Measurements from ENCODE around the gene GALNT2. TPM values are rescaled to one million over a fixed set of nuclear protein-coding genes. Genes with fewer than 3 reads are reported as not detected.
A peak's percentile ranks its signal among the peaks of the same experiment; 100 is the strongest.

The GALNT2 gene
- polyA plus RNA-seq, 3 donors: 19.6 to 25.6 (median 23.4) TPM

DNA sequence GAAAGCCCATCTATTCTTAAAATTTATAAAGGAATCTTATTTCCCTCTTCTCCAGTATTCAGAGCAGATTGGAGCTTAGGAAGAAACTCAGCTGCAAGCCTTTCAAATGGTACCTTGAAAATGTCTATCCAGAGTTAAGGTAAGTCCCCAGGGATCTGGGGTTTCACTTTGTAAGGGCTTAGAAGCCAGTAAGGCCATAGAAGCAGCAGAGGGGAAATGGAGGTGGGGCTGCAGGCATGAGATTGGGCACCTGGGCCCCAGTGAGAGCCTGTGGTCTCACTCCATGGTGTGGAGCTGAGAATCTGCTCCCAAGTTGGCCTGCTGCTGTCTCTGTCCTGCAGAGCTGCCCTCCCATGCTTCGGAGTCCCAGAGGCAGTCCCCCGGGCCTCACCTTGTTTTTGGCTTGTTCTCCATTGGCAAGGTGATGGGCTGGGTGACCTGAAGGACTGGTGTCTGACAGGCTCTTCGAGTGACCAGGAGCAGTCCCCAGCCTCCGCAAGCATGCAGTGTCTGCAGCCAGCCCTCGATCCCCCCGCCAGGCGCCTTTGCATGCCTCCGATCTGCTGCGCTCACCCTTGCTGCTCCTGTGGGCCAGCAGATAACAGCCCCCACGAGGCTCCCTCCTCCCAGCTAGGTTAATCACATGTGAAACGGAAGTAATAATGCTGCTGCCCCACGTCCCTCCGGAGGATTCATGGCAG lies 196.0 kb downstream of the GALNT2 start:
- TF ChIP-seq, protein P1, sequence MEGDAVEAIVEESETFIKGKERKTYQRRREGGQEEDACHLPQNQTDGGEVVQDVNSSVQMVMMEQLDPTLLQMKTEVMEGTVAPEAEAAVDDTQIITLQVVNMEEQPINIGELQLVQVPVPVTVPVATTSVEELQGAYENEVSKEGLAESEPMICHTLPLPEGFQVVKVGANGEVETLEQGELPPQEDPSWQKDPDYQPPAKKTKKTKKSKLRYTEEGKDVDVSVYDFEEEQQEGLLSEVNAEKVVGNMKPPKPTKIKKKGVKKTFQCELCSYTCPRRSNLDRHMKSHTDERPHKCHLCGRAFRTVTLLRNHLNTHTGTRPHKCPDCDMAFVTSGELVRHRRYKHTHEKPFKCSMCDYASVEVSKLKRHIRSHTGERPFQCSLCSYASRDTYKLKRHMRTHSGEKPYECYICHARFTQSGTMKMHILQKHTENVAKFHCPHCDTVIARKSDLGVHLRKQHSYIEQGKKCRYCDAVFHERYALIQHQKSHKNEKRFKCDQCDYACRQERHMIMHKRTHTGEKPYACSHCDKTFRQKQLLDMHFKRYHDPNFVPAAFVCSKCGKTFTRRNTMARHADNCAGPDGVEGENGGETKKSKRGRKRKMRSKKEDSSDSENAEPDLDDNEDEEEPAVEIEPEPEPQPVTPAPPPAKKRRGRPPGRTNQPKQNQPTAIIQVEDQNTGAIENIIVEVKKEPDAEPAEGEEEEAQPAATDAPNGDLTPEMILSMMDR (IDR thresholded peaks at IDR 0.05): no peak
- Histone ChIP-seq H3K4me2 (replicated peaks; ENCODE audit: extremely low read depth, low read length, poor library complexity, severe bottlenecking) (no peak overlapping the region), H3K27me3 (ENCODE audit: control insufficient read depth in 2 of 2, insufficient read depth in 2 of 2, low read length in 2 of 2) (no peaks in the 10 kb centered on the region), H2AFZ (ENCODE audit: insufficient read depth, low read depth, low read length, poor library complexity, severe bottlenecking) (no peak overlapping the region), H3K4me1 (ENCODE audit: control insufficient read depth in 1 of 2, insufficient read depth in 2 of 2, low read length in 2 of 2) (no peaks in the 10 kb centered on the region), H3K4me3 (replicated peaks in 1 of 3; ENCODE audit: low read depth in 2 of 3, low read length in 3 of 3) (no peak overlapping the region), H3K27ac (ENCODE audit: low read depth in 1 of 2, low read length in 2 of 2) (peak overlapping the region in 1 of 2 donors; percentile 17), H3K9ac (ENCODE audit: insufficient read depth, low read length, poor library complexity, severe bottlenecking) (no peak overlapping the region), H3K9me3 (replicated peaks in 1 of 2; ENCODE audit: control insufficient read depth in 1 of 2, insufficient read depth in 1 of 2, low read length in 2 of 2) (no peaks in the 10 kb centered on the region), H3K79me2 (ENCODE audit: insufficient read depth, low read length) (no peaks in the 10 kb centered on the region), H3K36me3 (replicated peaks in 1 of 2; ENCODE audit: control insufficient read depth in 1 of 2, insufficient read depth in 2 of 2, low read length in 2 of 2) (peaks cover 61 to 87% of the 10 kb centered on the region in 2 donors), H4K20me1 (ENCODE audit: insufficient read depth, low read length) (no peaks in the 10 kb centered on the region)
- no peak for DNase-seq
- H3K36me3 Mint-ChIP-seq: peaks cover 79 to 80% of the 10 kb centered on the region in 2 donors
- peak overlapping the region in 2 of 7 donors; percentile 10 to 37 for H3K27ac Mint-ChIP-seq
- H3K4me3 Mint-ChIP-seq: no peak overlapping the region
- intact Hi-C loops (cut with micrococcal nuclease): no loop called here
- peaks cover 0 to 1% (median 0%) of the 10 kb centered on the region in 3 donors for H3K27me3 Mint-ChIP-seq (ENCODE audit: low read depth in 3 of 3)
- H3K4me1 Mint-ChIP-seq: peaks cover 12% of the 10 kb centered on the region
- H3K9me3 Mint-ChIP-seq: peaks cover 0 to 5% (median 1%) of the 10 kb centered on the region in 7 donors
- 97% methylated on average over 10 of the region's 13 CpGs for WGBS (ENCODE audit: insufficient coverage)

DNA sequence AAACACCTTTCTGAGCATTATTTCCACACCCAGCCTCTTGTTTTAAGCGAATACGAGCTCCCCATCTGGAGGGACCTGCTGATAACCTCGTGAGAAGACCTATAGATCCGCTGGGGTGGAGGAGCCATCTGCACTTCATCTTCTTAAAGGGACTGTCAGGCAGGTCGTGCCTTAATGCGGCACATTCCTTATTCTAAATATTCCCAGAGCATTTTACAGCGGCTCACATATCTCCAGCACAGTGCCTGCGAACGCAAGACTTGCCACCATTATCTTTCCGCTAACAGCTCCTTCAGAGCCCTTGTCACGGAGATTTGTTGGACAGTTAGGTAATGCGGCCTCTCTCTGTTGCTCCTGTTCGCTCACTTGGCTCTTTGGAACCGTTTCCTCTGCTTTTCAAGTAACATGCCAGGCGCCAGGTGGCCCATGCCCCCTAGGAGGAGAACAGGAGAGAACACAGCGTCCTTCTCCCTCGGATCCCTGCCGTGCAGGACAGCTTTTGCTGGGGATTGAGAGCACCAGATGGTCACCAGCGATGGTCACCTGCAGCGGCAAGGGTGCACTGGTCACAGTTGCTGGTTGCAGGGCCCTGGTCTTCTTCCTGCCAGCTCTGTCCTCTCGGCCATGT lies 196.6 kb downstream of the GALNT2 start:
- H3K4me2 ChIP-seq (replicated peaks; ENCODE audit: extremely low read depth, low read length, poor library complexity, severe bottlenecking): no peak overlapping the region
- intact Hi-C loops (cut with micrococcal nuclease): no loop called here
- H3K9me3 Mint-ChIP-seq: peaks cover 0 to 3% (median 0%) of the 10 kb centered on the region in 7 donors
- DNase-seq: no peak
- H3K36me3 ChIP-seq (replicated peaks in 1 of 2; ENCODE audit: control insufficient read depth in 1 of 2, insufficient read depth in 2 of 2, low read length in 2 of 2): peaks cover 61 to 87% of the 10 kb centered on the region in 2 donors
- peaks cover 77 to 79% of the 10 kb centered on the region in 2 donors for H3K36me3 Mint-ChIP-seq
- WGBS (ENCODE audit: insufficient coverage): 98% methylated on average over 21 of the region's 21 CpGs
- no peak overlapping the region for H3K4me3 ChIP-seq (replicated peaks in 1 of 3; ENCODE audit: low read depth in 2 of 3, low read length in 3 of 3)
- H2AFZ ChIP-seq (ENCODE audit: insufficient read depth, low read depth, low read length, poor library complexity, severe bottlenecking): no peak overlapping the region
- H3K27me3 ChIP-seq (ENCODE audit: control insufficient read depth in 2 of 2, insufficient read depth in 2 of 2, low read length in 2 of 2): no peaks in the 10 kb centered on the region
- no peak overlapping the region for H3K9ac ChIP-seq (ENCODE audit: insufficient read depth, low read length, poor library complexity, severe bottlenecking)
- no peaks in the 10 kb centered on the region for H3K9me3 ChIP-seq (replicated peaks in 1 of 2; ENCODE audit: control insufficient read depth in 1 of 2, insufficient read depth in 1 of 2, low read length in 2 of 2)
- H3K79me2 ChIP-seq (ENCODE audit: insufficient read depth, low read length): no peaks in the 10 kb centered on the region
- H3K27ac Mint-ChIP-seq: no peak overlapping the region
- H4K20me1 ChIP-seq (ENCODE audit: insufficient read depth, low read length): no peaks in the 10 kb centered on the region
- no peaks in the 10 kb centered on the region for H3K4me1 ChIP-seq (ENCODE audit: control insufficient read depth in 1 of 2, insufficient read depth in 2 of 2, low read length in 2 of 2)
- peaks cover 0 to 1% (median 0%) of the 10 kb centered on the region in 3 donors for H3K27me3 Mint-ChIP-seq (ENCODE audit: low read depth in 3 of 3)
- H3K4me1 Mint-ChIP-seq: peaks cover 12% of the 10 kb centered on the region
- no peak overlapping the region for H3K4me3 Mint-ChIP-seq
- TF ChIP-seq, protein P1 (IDR thresholded peaks at IDR 0.05): no peak
- no peak overlapping the region for H3K27ac ChIP-seq (ENCODE audit: low read depth in 1 of 2, low read length in 2 of 2)

Data from CD14-positive monocyte (primary cell).